HG02798 (cell line): Measurements from ENCODE around the gene LGR6.

Experiments used
- ATAC-seq: cut with Tn5 transposase; IDR thresholded peaks from one replicate; pipeline ENCODE4 v1.9.1; 2021; ENCODE audit warnings: mild to moderate bottlenecking; ENCODE audit not compliant: unreplicated experiment, poor library complexity

The LGR6 gene

DNA sequence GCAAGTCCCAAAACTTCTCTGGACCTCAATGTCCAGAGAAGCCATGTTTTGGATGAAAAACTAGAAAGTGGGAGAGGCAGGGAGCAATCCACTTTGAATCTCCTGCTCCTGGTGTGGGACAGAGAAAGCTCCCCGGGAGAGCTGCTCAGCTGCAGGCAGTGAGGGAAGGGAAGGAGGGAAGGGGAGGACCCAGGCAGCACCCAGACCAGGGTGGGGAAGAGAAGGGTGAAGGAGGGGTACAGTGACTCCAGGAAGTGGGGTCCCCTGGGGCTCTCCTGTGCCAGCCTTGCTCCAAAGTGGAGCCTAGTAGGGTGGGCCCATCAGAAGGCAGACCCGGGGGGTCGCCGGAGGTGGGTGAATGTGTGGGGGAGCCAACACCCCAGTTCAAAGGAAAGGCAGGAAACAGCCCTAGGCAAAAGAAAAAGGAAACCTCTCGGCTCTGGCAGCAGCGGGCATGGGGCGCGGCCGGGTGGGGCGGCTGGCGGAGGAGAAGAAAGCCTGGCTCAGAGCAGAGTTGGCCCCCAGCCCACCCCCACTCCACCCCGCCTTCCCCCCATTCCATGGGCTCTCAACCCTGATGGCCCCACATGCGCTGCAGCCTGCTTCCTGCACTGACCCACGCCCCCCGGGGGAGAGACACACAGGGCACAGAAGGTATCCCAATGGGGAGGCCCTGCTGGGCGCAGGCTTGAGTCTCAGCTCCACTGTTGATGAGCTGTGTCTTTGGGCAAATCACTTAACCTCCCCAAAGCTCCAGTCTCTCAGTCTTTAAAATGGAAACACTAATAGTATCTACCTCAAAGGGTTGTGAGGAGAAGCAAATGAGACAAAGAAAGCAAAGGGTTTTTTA lies 5.7 kb downstream of the LGR6 start:
- no peak for ATAC-seq

DNA sequence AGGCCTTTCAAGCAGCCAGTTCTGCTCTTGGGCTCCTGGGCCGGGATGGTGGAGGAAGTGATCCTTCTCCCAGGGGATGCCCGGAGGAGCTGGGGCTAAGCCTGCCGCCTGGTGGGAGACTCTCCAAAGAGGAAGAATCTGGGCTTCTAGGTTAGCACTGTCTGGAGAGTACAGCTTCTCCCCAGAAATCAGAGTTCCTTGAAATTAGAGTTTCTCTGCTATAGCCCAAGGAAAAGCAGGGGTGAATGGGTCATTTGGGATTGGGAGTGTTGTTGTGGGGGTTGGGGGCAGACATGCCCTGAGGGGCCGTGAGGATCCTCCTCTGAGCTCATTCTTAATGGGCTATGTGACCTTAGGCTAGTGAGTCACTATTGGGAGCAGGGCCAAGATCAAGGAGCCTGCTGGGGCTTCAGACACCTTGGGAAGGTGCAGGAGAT lies 6.5 kb downstream of the LGR6 start:
- no peak for ATAC-seq

DNA sequence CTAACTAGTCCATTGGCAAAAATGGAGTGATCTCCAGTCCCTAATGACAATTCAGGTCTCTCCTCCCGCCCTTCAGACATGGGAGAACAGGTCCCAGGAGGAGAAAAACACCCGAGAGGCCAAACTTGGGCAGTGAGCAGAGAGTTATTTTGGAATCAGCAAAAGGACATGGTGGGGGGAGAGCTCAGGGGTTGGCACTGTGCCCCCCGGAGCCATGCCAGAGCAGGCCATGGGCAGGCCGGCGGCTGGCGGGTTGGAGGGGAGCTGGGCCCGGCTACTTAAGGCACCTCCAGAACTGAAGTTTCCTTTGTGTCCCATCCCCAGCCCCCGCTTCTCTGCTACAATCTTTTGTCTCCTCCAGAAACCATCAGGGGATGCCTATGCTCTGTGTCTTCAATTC lies 7.1 kb downstream of the LGR6 start:
- no peak for ATAC-seq

DNA sequence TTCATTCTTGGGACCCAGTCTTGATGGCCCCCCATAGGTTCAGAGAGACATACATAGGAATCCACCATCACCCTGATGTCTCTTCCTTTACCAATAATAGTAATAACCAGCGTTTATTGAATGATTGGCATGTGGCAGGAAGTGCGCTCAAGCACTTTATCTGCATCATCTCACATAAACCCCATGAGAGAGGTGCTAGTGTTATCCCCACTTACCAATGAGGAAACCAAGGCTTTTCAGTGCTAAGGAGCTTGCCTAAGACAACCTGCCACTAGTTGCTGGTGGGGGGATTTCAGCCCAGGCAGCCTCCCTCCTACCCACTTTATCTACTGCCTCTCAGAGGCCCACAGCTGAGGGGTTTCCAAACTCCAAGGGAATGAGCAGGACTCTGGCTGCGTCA lies 7.7 kb downstream of the LGR6 start:
- no peak for ATAC-seq

DNA sequence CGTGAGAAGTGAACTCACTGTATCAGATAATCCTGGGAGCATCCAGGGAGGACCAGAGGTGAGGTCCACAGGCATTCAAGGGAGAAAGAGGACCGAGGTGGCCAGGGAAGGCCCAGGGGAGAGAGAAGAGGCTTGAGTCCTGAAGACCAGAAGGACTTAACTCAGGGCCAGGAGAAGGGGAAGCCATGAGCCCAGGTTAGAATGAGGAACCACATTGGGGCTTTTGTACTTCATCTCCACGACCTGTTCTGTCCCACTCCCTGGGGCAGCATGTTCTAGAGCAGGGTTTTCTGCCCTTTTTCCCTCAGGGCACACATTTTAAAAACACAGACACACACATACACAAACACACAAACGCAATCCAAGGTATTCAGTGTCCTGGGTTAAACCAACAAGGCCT lies 8.4 kb downstream of the LGR6 start:
- ATAC-seq = no peak

DNA sequence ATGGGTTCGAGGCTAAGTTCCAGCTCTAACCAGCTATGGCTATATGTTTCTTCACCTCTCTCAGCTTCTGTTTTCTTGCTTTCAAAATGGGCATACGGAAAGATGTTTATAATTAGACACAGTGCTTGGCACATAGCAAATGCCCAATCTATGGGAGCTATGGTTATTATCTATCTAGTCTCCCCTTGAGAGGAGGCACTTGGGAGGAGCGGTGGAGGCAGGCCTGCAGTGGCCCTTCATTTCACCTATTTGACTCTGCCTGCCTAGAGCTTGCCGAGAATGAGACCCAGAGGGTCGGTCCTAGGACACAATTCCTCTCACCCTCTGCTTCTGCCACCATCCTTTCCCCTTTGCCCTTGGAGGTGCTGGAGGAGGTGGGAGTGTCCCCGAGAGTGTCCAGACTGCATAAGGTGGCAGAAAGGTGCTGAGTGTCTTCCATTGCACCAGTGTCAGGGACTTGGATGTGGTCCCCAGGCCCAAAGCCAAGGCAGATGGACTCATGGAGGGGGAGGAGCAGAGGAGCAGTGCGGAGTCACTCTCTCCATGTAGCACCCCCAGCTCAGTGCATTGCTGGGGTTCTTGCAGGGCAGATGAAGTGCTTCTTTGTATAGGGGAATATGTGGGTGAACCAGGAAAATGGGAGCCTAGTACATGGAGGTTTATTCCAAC lies 9.0 kb downstream of the LGR6 start:
- ATAC-seq = no peak

DNA sequence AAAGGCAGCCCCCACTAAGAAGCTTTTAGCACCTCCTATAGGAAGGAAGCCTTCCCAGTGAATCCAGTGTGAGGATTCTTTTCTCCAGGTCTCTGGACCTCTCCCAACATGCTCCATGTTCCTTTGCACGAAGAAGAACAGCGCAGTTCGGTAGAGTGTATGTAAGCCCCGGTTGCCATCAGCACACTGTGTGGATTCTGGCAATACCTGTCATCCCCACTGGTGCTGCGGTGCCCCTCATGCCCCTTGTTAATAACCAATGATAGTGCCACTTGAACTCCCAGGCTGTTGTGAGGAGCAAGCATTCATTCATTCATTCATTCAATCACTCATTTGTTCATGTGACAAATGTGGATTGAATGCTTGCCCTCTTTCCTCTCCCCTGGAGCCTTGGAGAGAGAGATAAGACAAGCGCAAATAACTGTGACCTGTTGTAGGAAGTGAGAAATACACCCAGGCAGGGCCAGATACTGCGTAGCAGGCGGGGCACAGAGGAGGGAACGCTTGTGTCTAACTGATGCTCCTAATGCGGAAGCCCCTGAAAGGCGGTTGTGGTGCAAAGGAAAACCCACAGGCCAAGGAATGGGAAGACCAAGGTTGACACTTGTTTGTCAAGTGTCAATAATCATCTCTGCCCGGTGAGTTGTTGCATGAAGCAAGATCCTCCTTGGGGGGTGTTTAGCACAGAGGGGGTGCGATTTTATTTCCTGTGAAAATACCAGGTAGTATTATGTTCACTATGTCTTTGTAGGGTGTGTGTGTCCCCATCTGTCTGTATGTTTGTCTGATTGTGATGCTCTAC lies 9.8 kb downstream of the LGR6 start:
- no peak for ATAC-seq

DNA sequence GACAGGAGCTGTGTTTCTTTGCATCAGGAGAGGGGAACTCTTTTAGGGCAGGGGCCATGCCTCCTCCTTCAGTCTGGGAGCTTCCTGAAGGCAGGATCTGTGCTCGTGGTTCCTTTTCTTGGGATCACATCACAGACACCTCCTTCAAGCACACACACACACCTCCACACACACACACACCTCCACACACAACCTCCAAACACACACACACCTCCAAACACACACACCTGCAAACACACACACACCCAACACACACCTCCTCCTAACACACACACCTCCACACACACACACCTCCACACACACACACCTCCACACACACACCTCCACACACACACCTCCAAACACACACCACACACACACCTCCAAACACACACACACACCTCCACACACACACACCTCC lies 10.5 kb downstream of the LGR6 start:
- ATAC-seq = no peak

DNA sequence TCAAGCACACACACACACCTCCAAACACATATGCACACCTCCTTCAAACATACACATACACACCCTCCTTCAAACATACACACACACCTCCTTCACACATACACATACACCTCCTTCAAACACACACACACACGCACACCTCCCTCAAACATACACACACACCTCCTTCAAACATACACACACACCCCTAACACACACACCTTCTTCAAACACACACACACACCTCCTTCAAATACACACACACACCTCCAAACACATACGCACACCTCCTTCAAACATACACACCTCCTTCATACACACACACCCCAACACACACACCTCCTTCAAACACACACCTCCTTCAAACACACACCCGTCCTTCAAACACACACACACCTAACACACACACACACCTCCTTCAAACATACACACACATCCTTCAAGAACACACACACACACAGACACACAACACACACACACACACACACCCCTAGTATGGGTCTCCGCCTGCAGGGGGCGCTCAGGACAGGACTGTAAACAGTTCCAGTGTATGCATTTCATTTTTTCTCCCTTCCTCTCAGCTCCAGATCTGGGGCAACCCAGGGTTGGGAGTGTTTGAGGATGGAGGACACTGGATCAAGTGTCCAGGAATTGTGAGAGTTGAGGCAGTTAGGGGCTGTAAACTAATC lies 12.1 kb downstream of the LGR6 start:
- no peak for ATAC-seq

DNA sequence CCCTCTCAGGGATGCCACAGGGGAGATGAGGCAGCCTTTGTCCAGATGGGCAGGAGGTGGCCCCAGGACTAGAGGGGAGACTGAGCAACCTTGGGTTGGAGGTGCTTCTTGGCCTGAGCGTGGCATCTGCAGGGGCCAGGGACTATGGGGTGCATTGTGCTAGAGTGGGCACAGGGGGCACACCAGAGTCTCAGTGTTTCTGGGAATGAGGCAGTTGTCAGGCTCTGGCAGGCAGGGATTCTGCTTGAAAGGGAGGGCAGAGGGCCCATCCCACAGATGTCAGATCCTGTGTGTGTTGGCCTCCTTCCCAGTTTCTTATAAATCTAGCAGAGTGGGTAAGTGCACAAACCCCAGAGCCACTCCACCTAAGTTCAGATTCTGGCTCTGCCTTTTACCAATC lies 13.7 kb downstream of the LGR6 start:
- no peak for ATAC-seq

DNA sequence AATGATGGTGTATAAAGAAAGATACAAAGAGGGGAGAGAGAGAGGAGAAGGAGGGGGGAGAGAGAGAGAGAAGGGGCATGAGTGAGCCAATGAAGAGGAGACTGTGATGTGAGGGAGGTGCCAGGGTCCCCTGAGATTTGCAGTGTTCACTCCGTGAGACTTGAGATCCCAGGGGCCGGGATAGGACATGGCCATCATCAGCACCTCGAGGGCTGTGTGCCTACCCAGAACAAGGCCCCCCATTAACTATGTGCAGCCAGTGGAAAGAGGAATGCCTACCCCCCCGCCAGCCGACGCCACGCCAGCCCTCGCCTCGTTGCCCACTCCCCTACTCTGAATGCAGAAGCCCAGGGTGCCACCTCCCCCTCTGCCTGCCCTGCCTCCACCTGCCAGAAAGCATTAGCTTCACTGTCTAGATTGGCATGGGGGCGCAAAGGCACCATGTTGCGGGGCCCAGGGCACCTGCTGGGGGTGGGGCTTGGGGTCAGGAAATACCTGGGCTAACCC lies 14.8 kb downstream of the LGR6 start:
- ATAC-seq = no peak

DNA sequence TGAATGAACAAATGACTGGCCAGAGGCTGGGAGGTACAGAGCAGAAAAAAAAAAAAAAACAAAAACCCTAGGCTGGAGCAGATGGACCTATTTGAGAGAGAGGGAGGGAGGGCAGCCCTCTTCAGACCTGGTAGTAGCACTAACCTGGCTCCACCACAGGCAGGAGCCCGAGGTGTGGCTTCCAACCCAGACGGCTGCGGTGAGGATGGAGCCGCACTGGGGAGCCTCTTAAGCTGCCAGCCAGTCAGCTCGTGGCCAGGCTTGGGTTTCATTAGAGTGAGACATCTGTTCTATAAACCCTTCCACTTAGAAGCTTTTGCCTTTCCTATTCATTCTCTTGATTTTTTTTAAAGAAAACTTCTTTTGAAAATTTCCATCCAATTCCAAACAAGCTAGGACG lies 16.8 kb downstream of the LGR6 start:
- no peak for ATAC-seq

DNA sequence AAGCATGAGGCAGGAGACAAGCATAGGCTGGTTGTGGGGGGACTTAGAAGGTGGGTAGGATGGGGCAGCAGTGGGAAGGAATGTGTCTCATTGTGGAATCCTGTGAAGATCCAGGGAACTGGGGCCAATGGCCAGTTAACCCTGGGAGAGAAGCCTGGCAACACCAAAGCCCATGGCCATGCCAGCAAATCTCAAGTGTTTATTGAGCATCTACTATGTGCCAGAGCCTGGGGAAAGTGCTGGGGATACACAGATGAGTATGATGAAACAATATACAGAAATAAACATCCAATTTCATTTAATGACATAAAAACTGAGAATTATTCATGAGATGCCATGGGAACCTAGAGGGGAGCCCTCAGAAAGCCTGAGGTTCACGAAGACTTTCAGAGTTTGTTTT lies 17.4 kb downstream of the LGR6 start:
- no peak for ATAC-seq

DNA sequence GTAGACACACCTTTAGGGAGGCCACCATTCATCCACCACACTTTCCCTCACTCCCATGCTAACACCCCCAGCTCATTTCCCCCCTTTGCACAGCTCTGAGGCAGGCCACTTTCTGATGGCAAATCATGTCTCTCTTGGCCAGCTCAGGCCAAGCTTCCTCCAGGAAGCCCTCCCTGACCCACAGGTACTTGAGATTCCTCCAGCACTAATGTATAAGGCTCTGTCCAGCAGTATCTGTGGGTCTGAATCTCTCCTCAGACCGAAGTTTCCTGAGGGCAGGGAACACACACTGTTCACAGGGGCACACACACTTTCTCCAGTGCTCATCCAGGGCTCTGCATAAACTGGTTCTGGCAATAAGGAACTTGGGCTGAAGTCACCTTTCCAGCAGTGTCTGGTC lies 19.2 kb downstream of the LGR6 start:
- no peak for ATAC-seq

DNA sequence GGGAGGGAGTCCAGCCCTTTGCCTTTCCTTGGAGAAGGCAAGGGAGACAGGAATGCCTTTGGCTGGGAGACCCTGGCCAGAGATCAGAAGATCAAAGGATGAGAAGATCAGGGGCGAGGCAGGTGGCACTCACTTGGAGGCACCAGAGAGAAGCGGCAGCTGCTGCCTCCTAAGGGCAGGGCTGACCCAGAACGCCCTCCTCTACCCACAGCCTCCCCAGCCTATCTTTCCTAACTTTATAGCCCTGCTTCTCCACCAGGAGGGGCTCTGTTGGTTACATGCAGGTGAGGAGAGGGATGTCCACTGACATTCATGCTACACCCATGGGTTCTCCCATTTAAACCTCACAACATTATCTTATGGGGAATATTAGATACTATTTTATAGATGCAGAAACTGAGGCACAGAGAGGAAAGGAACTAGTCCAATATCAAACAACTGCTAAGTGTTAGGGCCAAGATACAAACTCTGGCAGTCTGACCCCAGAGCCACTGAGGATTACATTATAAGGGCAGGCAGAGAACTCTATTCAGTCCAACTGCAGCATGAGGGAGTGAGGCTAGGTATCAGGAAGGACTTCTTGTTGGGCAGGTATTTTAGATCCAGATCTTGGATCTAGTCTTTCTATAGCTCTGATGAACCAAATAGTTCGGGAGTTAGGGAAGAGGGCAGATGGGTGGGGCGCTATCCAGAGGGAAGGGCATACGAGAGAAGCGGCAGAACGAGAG lies 19.9 kb downstream of the LGR6 start:
- no peak for ATAC-seq

DNA sequence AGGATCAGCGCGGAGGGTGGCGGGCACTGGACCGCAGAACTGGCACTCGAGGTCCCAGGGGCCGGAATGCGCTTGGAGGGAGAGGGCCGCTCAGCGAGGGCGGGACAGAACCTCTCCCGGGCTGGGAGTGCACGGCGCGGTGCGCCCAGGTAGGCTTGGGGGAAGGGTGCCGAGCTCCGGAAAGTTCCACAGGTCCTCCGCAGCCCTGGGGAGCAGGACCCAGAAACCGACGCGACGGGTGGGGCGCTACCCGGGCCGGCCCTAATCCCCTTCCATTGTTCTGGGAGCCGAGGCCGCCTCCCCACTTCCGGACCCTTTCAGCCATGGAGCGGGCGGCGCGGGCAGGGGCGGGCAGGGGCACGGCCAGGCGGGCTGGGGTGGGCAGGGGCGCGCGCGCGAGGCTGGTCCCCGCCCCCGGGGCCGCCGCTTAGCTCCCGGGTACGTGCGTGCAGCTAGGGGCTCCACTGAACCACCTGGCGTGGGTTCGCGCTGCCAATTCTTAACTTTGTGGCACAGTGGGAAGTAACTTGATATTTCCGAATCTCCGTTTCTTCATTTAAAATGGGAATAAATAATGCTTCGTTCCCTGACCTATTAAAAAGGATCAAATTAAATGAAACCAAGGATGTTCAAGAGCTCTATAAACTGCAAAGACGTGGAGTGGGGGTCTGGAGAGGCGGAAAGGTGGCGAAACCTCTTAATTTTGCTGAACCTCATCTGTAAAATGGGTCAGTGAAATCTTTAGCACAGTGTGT lies 20.7 kb downstream of the LGR6 start:
- no peak for ATAC-seq

DNA sequence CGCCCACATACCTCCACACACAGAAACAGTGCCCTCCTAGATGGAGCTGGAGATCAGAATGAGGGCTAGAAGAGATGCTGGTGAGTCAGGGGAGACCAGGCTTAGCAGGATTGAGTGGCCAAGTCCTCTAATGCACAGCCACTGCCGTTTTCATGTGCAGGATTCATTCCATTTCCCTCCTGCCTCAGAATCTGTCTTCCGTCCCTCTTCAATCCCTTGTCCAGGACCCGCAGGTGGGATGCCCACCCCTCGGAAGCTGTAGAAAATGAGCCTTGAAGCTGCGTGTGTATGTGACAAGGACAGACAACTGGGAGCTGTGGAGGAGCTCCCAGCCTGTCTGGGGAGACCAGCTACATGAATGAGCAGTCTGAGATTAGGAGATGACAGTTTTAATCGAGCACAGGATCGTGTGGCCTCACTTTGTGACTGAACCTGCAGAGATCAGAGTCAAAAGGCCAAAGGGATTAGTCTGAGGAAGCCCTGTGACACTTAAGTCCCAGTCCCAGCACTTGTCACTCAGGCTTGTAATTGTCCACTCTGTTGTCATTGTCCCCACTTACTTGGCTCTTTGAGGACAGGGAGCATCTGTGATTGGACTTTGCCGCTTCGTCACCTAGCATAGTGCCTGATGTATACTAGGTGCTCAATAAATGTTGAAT lies 22.0 kb downstream of the LGR6 start:
- ATAC-seq = no peak

DNA sequence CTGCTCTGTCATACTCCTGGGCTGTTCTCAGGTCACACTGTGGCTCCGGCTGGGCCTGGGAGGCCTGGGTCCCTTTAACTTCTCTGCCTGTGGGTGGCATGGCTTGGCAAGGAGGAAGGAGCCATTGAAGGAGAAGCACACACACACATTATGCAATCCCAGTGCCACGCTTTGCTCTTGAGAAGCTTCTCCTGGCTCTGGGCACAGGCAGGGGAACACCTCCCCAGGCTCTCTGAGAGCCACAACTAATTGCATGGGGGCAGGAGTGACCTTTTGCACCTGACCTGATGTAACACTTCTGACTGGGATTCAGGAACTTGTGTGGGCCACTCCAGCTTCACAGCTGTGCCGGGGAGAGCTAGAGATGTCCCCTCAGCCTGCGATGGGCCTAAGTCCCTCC lies 23.1 kb downstream of the LGR6 start:
- no peak for ATAC-seq

DNA sequence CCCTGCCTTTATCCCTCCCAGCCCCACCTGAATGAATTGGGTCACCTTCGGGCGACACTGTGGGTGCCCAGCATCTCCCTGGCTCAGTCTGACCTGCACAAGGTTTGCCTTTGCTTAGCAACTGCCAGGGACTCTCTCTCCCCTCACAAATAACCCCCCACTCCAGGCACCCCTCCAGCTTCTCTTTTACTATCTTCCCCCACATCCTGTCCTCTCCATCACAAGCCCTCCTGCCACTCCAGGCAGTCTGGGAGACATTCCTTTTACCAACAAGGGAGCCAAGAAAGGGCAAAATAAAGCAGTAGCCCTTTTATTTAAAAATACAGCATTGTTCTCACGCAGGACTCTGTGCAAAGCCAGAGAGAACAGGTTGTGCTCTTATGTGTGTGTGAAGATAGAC lies 23.9 kb downstream of the LGR6 start:
- ATAC-seq = no peak
